Astrocyte (in vitro differentiated cells and primary cell): ENCODE measurements around the gene ZFP36L2. TPM values are rescaled to one million over a fixed set of nuclear protein-coding genes. Genes with fewer than 3 reads are reported as not detected.
"Not testable (repeated sequence)": the region's sequence is repeated elsewhere in the genome, so short reads cannot be mapped to it uniquely, and the experiment has no call there.

Experiments used
- DNase-seq: peaks from one replicate; pipeline ENCODE4 v3.0.0-alpha.2; 2010; ENCODE audit warnings: low read depth
- FAIRE-seq: peaks from 2 replicates; lab custom pipeline; 2011; peaks lifted over from hg19 to GRCh38; lab: Jason Lieb, UNC
- H2AFZ ChIP-seq: 2 replicates; pipeline ENCODE4 v1.6.0; 2012; ENCODE audit warnings: low read depth, low read length, inconsistent platforms
- H3K27ac ChIP-seq: 2 replicates; pipeline ENCODE4 v1.5.1; 2011; ENCODE audit warnings: low read depth, low read length, inconsistent platforms
- H3K27me3 ChIP-seq: 2 replicates; pipeline ENCODE4 v1.6.0; 2011; ENCODE audit warnings: low read length, inconsistent platforms; ENCODE audit not compliant: insufficient read depth
- H3K36me3 ChIP-seq: 2 replicates; pipeline ENCODE4 v1.5.1; 2011; ENCODE audit warnings: low read length, inconsistent platforms; ENCODE audit not compliant: insufficient read depth
- H3K4me1 ChIP-seq: 2 replicates; pipeline ENCODE4 v1.5.1; 2011; ENCODE audit warnings: low read length, inconsistent platforms; ENCODE audit not compliant: insufficient read depth
- H3K4me2 ChIP-seq: 2 replicates; pipeline ENCODE4 v1.6.0; 2012; ENCODE audit warnings: low read length, inconsistent platforms
- H3K4me3 ChIP-seq: 2 replicates; pipeline ENCODE4 v1.5.1; 2011; ENCODE audit warnings: low read depth, mild to moderate bottlenecking, low read length, inconsistent platforms; ENCODE audit not compliant: insufficient read depth
- H3K79me2 ChIP-seq: 2 replicates; pipeline ENCODE4 v1.6.0; 2012; ENCODE audit warnings: mild to moderate bottlenecking, low read length, inconsistent platforms; ENCODE audit not compliant: insufficient read depth
- H3K9ac ChIP-seq: 2 replicates; pipeline ENCODE4 v1.6.0; 2012; ENCODE audit warnings: mild to moderate bottlenecking, low read length, inconsistent platforms
- H3K9me3 ChIP-seq: 2 replicates; pipeline ENCODE4 v1.5.1; 2012; ENCODE audit warnings: low read depth, mild to moderate bottlenecking, low read length, inconsistent platforms; ENCODE audit not compliant: insufficient read depth
- H4K20me1 ChIP-seq: 2 replicates; pipeline ENCODE4 v1.6.0; 2012; ENCODE audit warnings: low read length, inconsistent platforms; ENCODE audit not compliant: insufficient read depth
- H3K27ac Mint-ChIP-seq: one replicate; pipeline ENCODE4 v1.8.0; 2021; ENCODE audit warnings: mild to moderate bottlenecking, mixed read lengths; ENCODE audit not compliant: unreplicated experiment
- H3K27me3 Mint-ChIP-seq: one replicate; pipeline ENCODE4 v1.8.0; 2021; ENCODE audit warnings: low read depth, mixed read lengths; ENCODE audit not compliant: unreplicated experiment
- H3K36me3 Mint-ChIP-seq: one replicate; pipeline ENCODE4 v1.8.0; 2021; ENCODE audit warnings: low read depth, mixed read lengths; ENCODE audit not compliant: unreplicated experiment
- H3K4me1 Mint-ChIP-seq: one replicate; pipeline ENCODE4 v1.8.0; 2021; ENCODE audit warnings: low read depth, mixed read lengths; ENCODE audit not compliant: unreplicated experiment
- H3K4me3 Mint-ChIP-seq: one replicate; pipeline ENCODE4 v1.8.0; 2021; ENCODE audit warnings: mild to moderate bottlenecking, moderate library complexity, mixed read lengths; ENCODE audit not compliant: unreplicated experiment
- H3K9me3 Mint-ChIP-seq: one replicate; pipeline ENCODE4 v1.8.0; 2021; ENCODE audit warnings: mild to moderate bottlenecking, mixed read lengths; ENCODE audit not compliant: unreplicated experiment
- CTCF ChIP-seq: IDR thresholded peaks from 2 replicates; pipeline ENCODE4 v1.5.1; 2011; ENCODE audit warnings: low read depth, mild to moderate bottlenecking, inconsistent platforms, low read length, moderate library complexity; ENCODE audit not compliant: insufficient read depth
- EZH2 ChIP-seq: IDR thresholded peaks from 2 replicates; pipeline ENCODE4 v1.6.1; 2012; ENCODE audit warnings: mild to moderate bottlenecking, low read length, inconsistent platforms; ENCODE audit not compliant: insufficient read depth
- total RNA-seq: library from RNA; stranded (reverse); gene quantifications from 2 replicates; pipeline ENCODE4 v1.2.1, GENCODE V29; 2021

Gene ZFP36L2
- total RNA-seq, 1 donor from 2014 or later: 49.5 TPM

GRCh38 chr2:43190311-43191052 is 35.9 kb downstream of the ZFP36L2 start:
- Histone ChIP-seq H4K20me1 (no peaks in the 10 kb centered on the region), H3K4me3 (no peak overlapping the region), H3K4me1 (no peaks in the 10 kb centered on the region), H3K36me3 (no peaks in the 10 kb centered on the region), H3K9me3 (no peaks in the 10 kb centered on the region), H3K4me2 (no peak overlapping the region), H3K27me3 (no peaks in the 10 kb centered on the region), H3K9ac (no peak overlapping the region), H2AFZ (no peak overlapping the region), H3K27ac (no peak overlapping the region), H3K79me2 (no peaks in the 10 kb centered on the region)
- peaks cover 16% of the 10 kb centered on the region for H3K27me3 Mint-ChIP-seq
- H3K4me3 Mint-ChIP-seq: no peak overlapping the region
- TF ChIP-seq EZH2 (no peak), CTCF (no peak)
- DNase-seq (no peak), FAIRE-seq (no peak)
- peaks cover 2% of the 10 kb centered on the region for H3K36me3 Mint-ChIP-seq
- H3K4me1 Mint-ChIP-seq: peaks cover 12% of the 10 kb centered on the region
- no peak overlapping the region for H3K27ac Mint-ChIP-seq
- peaks cover 1% of the 10 kb centered on the region for H3K9me3 Mint-ChIP-seq

GRCh38 chr2:43189861-43190260 is 36.5 kb downstream of the ZFP36L2 start:
- not testable (repeated sequence) for H3K4me2 ChIP-seq, H3K36me3 ChIP-seq, H3K27ac Mint-ChIP-seq, H2AFZ ChIP-seq, H3K36me3 Mint-ChIP-seq, H3K9me3 ChIP-seq, H3K27me3 ChIP-seq, H3K4me3 Mint-ChIP-seq, H3K4me1 ChIP-seq, DNase-seq, H3K4me3 ChIP-seq, H4K20me1 ChIP-seq, H3K9me3 Mint-ChIP-seq, FAIRE-seq, H3K27ac ChIP-seq, H3K9ac ChIP-seq, H3K79me2 ChIP-seq
- Mint-ChIP-seq H3K27me3 (peaks cover 16% of the 10 kb centered on the region), H3K4me1 (peaks cover 16% of the 10 kb centered on the region)

- H3K27ac Mint-ChIP-seq: peak overlapping the region; percentile 18
- H3K36me3 ChIP-seq: no peaks in the 10 kb centered on the region
- FAIRE-seq: no peak
Observed at GRCh38 chr2:43188561-43189386, 37.6 kb downstream of the ZFP36L2 start.

More at GRCh38 chr2:43188561-43189386, 37.6 kb downstream of the ZFP36L2 start:
- H3K4me1 Mint-ChIP-seq: peaks cover 16% of the 10 kb centered on the region
- peaks cover 14% of the 10 kb centered on the region for H3K27me3 Mint-ChIP-seq
- Histone ChIP-seq H3K4me1 (peaks cover 13% of the 10 kb centered on the region), H4K20me1 (no peaks in the 10 kb centered on the region), H3K9ac (no peak overlapping the region), H3K4me2 (no peak overlapping the region), H2AFZ (no peak overlapping the region), H3K27me3 (no peaks in the 10 kb centered on the region), H3K27ac (no peak overlapping the region), H3K4me3 (no peak overlapping the region), H3K79me2 (no peaks in the 10 kb centered on the region), H3K9me3 (no peaks in the 10 kb centered on the region)
- TF ChIP-seq EZH2 (no peak), CTCF (no peak)
- peaks cover 1% of the 10 kb centered on the region for H3K9me3 Mint-ChIP-seq
- no peak for DNase-seq
- H3K4me3 Mint-ChIP-seq: no peak overlapping the region
- peaks cover 5% of the 10 kb centered on the region for H3K36me3 Mint-ChIP-seq
